Measurements from ENCODE around the gene AQR. TPM values are rescaled to one million over a fixed set of nuclear protein-coding genes. Genes with fewer than 3 reads are reported as not detected.

AQR gene
- total and polyA plus RNA-seq, 2 of the 13 experiments (the other 11 are each of a cell fraction or from before 2014, with no cell fraction given), result 18.7 to 31.3 TPM

DNA sequence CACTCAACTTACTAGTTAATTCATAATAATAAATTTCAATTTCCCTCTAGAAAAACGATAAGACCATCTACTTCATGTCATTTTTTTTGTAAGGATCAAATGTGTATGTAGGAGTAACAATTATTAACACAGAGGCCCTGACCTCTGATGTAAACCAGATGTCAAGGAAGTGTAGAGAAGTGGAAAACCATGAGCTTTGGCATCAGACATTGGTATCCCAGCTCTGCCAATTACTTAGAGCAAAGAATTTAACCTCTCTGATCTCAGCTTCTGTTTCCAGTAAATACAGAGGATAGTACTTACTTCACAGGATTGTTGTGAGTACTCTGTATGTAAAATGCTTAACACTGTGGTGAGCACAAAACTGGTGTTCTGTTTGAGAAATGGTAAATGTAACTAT, 17.5 kb downstream of the AQR start:
- no TSS peak for BruUV-seq (replicated peaks)
- H3K79me2 ChIP-seq (ENCODE audit: insufficient read depth, low read length), result peaks cover 2% of the 10 kb centered on the region
- H3K4me2 ChIP-seq (ENCODE audit: low read depth, low read length), result no peak overlapping the region
- no peaks in the 10 kb centered on the region for H4K20me1 ChIP-seq (ENCODE audit: insufficient read depth, low read length)
- CTCF ChIA-PET (ENCODE audit: low intra/inter-chr PET ratio, low total read pairs), result no interaction called here
- in situ Hi-C loops (cut with HindIII; ENCODE audit: extremely low pct_ligation_motif_present, low pct_unique_long_range_greater_than_20kb), result no loop called here
- H3K9ac ChIP-seq (ENCODE audit: insufficient read depth, low read depth, low read length), result no peak overlapping the region
- no peaks in the 10 kb centered on the region for H3K4me1 ChIP-seq (ENCODE audit: insufficient read depth, low read length)
- H2AFZ ChIP-seq (ENCODE audit: low read length), result no peak overlapping the region
- DNase-seq (ENCODE audit: low spot score) (no peak), FAIRE-seq (no peak), ATAC-seq (no peak)
- H3K36me3 ChIP-seq (replicated peaks in 1 of 2; ENCODE audit: control insufficient read depth in 1 of 2, insufficient read depth in 2 of 2, low read length in 2 of 2), result peaks cover 0 to 39% of the 10 kb centered on the region in 2 experiments; a peak in 4 of 5 replicates
- intact Hi-C loops (cut with micrococcal nuclease; ENCODE audit: unreplicated experiment), result no loop called here
- POLR2A ChIA-PET, result no interaction called here
- 53% methylated on average over 1 of the region's 1 CpG for WGBS (ENCODE audit: low lambda C conversion rate)
- no peak overlapping the region for H3K27ac ChIP-seq (ENCODE audit: extremely low read length, insufficient read depth, low read length)
- TF ChIP-seq ZNF749 (CRISPR knock-in tag; IDR thresholded peaks at IDR 0.05; ENCODE audit: borderline replicate concordance), result no peak
- no peak for TF ChIP-seq ZNF329 (CRISPR knock-in tag; IDR thresholded peaks at IDR 0.05; ENCODE audit: low read depth)
- TF ChIP-seq ZNF615 (CRISPR knock-in tag; IDR thresholded peaks at IDR 0.05; ENCODE audit: borderline replicate concordance), result no peak
- no peak for TF ChIP-seq ZFAT (CRISPR knock-in tag; conservative IDR thresholded peaks at IDR 0.05)
- TF ChIP-seq SMARCC2 (IDR thresholded peaks at IDR 0.05), result no peak
- TF ChIP-seq TOE1 (CRISPR knock-in tag; IDR thresholded peaks at IDR 0.05), result no peak
- TF ChIP-seq, protein P1, sequence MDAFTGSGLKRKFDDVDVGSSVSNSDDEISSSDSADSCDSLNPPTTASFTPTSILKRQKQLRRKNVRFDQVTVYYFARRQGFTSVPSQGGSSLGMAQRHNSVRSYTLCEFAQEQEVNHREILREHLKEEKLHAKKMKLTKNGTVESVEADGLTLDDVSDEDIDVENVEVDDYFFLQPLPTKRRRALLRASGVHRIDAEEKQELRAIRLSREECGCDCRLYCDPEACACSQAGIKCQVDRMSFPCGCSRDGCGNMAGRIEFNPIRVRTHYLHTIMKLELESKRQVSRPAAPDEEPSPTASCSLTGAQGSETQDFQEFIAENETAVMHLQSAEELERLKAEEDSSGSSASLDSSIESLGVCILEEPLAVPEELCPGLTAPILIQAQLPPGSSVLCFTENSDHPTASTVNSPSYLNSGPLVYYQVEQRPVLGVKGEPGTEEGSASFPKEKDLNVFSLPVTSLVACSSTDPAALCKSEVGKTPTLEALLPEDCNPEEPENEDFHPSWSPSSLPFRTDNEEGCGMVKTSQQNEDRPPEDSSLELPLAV (CRISPR knock-in tag; conservative IDR thresholded peaks at IDR 0.05; ENCODE audit: low read depth), result no peak
- no peak for TF ChIP-seq ZNF431 (CRISPR knock-in tag; IDR thresholded peaks at IDR 0.05; ENCODE audit: borderline replicate concordance, low read depth)
- no peak for TF ChIP-seq ZNF781 (CRISPR knock-in tag; IDR thresholded peaks at IDR 0.05; ENCODE audit: borderline replicate concordance, not compliant biosample characterization)
- TF ChIP-seq MTA3 (CRISPR knock-in tag; IDR thresholded peaks at IDR 0.05), result no peak
- TF ChIP-seq, protein P2, sequence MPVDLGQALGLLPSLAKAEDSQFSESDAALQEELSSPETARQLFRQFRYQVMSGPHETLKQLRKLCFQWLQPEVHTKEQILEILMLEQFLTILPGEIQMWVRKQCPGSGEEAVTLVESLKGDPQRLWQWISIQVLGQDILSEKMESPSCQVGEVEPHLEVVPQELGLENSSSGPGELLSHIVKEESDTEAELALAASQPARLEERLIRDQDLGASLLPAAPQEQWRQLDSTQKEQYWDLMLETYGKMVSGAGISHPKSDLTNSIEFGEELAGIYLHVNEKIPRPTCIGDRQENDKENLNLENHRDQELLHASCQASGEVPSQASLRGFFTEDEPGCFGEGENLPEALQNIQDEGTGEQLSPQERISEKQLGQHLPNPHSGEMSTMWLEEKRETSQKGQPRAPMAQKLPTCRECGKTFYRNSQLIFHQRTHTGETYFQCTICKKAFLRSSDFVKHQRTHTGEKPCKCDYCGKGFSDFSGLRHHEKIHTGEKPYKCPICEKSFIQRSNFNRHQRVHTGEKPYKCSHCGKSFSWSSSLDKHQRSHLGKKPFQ (CRISPR knock-in tag; IDR thresholded peaks at IDR 0.05; ENCODE audit: insufficient replicate concordance), result no peak
- TF ChIP-seq BHLHE40 (IDR thresholded peaks at IDR 0.05; ENCODE audit: low read length), result no peak
- TF ChIP-seq REPIN1 (CRISPR knock-in tag; IDR thresholded peaks at IDR 0.05; ENCODE audit: borderline replicate concordance, low read depth), result no peak
- TF ChIP-seq ZNF451 (CRISPR knock-in tag; IDR thresholded peaks at IDR 0.05), result no peak
- no peak for TF ChIP-seq ZNF282 (IDR thresholded peaks at IDR 0.05; ENCODE audit: partially characterized antibody)
- no peak for TF ChIP-seq MEIS2 (CRISPR knock-in tag; IDR thresholded peaks at IDR 0.05)
- no peak overlapping the region for H3K4me3 ChIP-seq (replicated peaks in 1 of 3; ENCODE audit: insufficient read depth in 1 of 3, low read depth in 2 of 3, low read length in 3 of 3)
- no peaks in the 10 kb centered on the region for H3K9me3 ChIP-seq (ENCODE audit: low read length)
- no peaks in the 10 kb centered on the region for H3K27me3 ChIP-seq (ENCODE audit: control insufficient read depth in 1 of 2, insufficient read depth in 2 of 2, low read length in 2 of 2)
